ENCODE data around the gene LSM14B. TPM values are rescaled to one million over a fixed set of nuclear protein-coding genes. Genes with fewer than 3 reads are reported as not detected.

Gene LSM14B
- total RNA-seq, 1 donor from 2014 or later: 67.8 TPM

DNA sequence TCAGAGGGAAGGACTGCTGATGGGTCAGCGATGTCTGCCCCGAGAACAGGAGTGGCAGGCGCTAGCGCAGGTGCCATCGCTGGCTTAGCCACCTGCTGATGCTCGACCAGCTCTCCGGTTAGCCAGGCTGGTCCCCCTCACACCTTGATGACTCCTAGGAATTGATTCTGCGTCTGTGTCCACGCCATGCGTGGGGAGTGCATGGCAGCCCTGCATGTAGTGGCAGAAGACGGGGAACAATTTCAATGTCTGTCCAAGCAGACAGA, 28.0 kb downstream of the LSM14B start:
- peak overlapping the region; percentile 28 for H3K27ac Mint-ChIP-seq (ENCODE audit: unreplicated experiment)
- TF ChIP-seq, protein P1, sequence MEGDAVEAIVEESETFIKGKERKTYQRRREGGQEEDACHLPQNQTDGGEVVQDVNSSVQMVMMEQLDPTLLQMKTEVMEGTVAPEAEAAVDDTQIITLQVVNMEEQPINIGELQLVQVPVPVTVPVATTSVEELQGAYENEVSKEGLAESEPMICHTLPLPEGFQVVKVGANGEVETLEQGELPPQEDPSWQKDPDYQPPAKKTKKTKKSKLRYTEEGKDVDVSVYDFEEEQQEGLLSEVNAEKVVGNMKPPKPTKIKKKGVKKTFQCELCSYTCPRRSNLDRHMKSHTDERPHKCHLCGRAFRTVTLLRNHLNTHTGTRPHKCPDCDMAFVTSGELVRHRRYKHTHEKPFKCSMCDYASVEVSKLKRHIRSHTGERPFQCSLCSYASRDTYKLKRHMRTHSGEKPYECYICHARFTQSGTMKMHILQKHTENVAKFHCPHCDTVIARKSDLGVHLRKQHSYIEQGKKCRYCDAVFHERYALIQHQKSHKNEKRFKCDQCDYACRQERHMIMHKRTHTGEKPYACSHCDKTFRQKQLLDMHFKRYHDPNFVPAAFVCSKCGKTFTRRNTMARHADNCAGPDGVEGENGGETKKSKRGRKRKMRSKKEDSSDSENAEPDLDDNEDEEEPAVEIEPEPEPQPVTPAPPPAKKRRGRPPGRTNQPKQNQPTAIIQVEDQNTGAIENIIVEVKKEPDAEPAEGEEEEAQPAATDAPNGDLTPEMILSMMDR (IDR thresholded peaks at IDR 0.05): no peak
- no peaks in the 10 kb centered on the region for H3K27me3 Mint-ChIP-seq (ENCODE audit: unreplicated experiment)
- no peak overlapping the region for H3K4me3 Mint-ChIP-seq (ENCODE audit: unreplicated experiment)
- no peaks in the 10 kb centered on the region for H3K9me3 Mint-ChIP-seq (ENCODE audit: unreplicated experiment)
- DNase-seq (ENCODE audit: extremely low spot score, unreplicated experiment): no peak
- H3K36me3 Mint-ChIP-seq (ENCODE audit: unreplicated experiment): peaks cover 15% of the 10 kb centered on the region
- peaks cover 30% of the 10 kb centered on the region for H3K4me1 Mint-ChIP-seq (ENCODE audit: unreplicated experiment)

- H3K36me3 Mint-ChIP-seq (ENCODE audit: unreplicated experiment): peaks cover 15% of the 10 kb centered on the region
- TF ChIP-seq, protein P1 (IDR thresholded peaks at IDR 0.05): no peak
- DNase-seq (ENCODE audit: extremely low spot score, unreplicated experiment): no peak
- peaks cover 31% of the 10 kb centered on the region for H3K4me1 Mint-ChIP-seq (ENCODE audit: unreplicated experiment)
- H3K9me3 Mint-ChIP-seq (ENCODE audit: unreplicated experiment): no peaks in the 10 kb centered on the region
- no peak overlapping the region for H3K4me3 Mint-ChIP-seq (ENCODE audit: unreplicated experiment)
- no peak overlapping the region for H3K27ac Mint-ChIP-seq (ENCODE audit: unreplicated experiment)
- no peaks in the 10 kb centered on the region for H3K27me3 Mint-ChIP-seq (ENCODE audit: unreplicated experiment)
These were observed 28.9 kb downstream of the LSM14B start for GRCh38 chr20:62151225-62151624.

GRCh38 chr20:62151835-62152364, 29.6 kb downstream of the LSM14B start:
- H3K4me1 Mint-ChIP-seq (ENCODE audit: unreplicated experiment): peaks cover 34% of the 10 kb centered on the region
- no peaks in the 10 kb centered on the region for H3K27me3 Mint-ChIP-seq (ENCODE audit: unreplicated experiment)
- DNase-seq (ENCODE audit: extremely low spot score, unreplicated experiment): no peak

DNA sequence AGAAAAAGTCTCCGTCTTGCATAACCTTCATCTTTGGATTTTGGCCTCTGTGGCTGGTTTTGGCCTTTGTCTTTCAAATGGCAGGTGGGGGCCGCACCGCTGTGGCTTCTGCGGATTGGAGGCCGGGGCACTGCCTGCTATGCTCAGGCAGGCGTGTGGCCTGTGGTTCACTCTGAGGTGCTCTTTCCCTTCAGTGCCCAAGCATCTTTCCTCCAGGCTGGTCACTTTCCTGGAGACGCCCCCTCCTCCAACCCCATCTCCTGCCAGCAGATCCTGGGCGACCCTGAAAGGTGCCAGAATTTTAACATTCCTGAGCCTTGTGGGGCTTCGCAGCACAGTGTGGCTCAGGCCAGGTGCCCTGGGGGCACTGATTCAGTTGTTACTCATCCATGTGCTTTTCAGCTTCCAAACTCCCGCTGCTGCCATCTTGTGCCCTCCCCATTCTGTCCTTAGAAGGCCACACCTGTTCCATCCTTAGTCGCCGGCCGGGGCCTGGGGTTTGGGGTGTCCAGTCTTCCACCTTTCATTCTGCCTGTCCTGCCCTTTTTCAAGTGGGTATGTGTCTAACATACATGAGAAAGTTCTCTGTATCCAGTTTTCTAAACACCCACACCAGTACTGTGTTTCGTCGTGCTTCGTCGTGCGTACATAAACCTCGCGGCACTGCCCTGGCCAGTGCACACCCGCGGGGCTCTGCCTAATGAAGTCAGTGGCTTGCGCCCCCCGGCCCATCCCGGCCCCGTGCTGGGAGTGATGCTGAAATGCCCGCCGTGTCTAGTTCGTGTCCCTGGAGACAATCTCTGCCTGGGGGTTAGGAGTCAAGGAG, 33.4 kb downstream of the LSM14B start:
- no peaks in the 10 kb centered on the region for H3K9me3 Mint-ChIP-seq (ENCODE audit: unreplicated experiment)
- no peak overlapping the region for H3K4me3 Mint-ChIP-seq (ENCODE audit: unreplicated experiment)
- TF ChIP-seq, protein P1 (IDR thresholded peaks at IDR 0.05): no peak
- H3K4me1 Mint-ChIP-seq (ENCODE audit: unreplicated experiment): peaks cover 15% of the 10 kb centered on the region
- H3K27ac Mint-ChIP-seq (ENCODE audit: unreplicated experiment): peak overlapping the region; percentile 36
- H3K36me3 Mint-ChIP-seq (ENCODE audit: unreplicated experiment): peaks cover 18% of the 10 kb centered on the region
- no peak for DNase-seq (ENCODE audit: extremely low spot score, unreplicated experiment)
- H3K27me3 Mint-ChIP-seq (ENCODE audit: unreplicated experiment): no peaks in the 10 kb centered on the region

More at GRCh38 chr20:62151835-62152364, 29.6 kb downstream of the LSM14B start:
- H3K27ac Mint-ChIP-seq (ENCODE audit: unreplicated experiment): no peak overlapping the region
- no peaks in the 10 kb centered on the region for H3K9me3 Mint-ChIP-seq (ENCODE audit: unreplicated experiment)
- no peak overlapping the region for H3K4me3 Mint-ChIP-seq (ENCODE audit: unreplicated experiment)
- peaks cover 15% of the 10 kb centered on the region for H3K36me3 Mint-ChIP-seq (ENCODE audit: unreplicated experiment)
- TF ChIP-seq, protein P1 (IDR thresholded peaks at IDR 0.05): no peak

GRCh38 chr20:62156254-62156556, 33.9 kb downstream of the LSM14B start:
- peak overlapping the region; percentile 31 for H3K27ac Mint-ChIP-seq (ENCODE audit: unreplicated experiment)
- peaks cover 19% of the 10 kb centered on the region for H3K36me3 Mint-ChIP-seq (ENCODE audit: unreplicated experiment)
- H3K4me3 Mint-ChIP-seq (ENCODE audit: unreplicated experiment): no peak overlapping the region
- no peak for DNase-seq (ENCODE audit: extremely low spot score, unreplicated experiment)
- TF ChIP-seq, protein P1 (IDR thresholded peaks at IDR 0.05): no peak
- H3K4me1 Mint-ChIP-seq (ENCODE audit: unreplicated experiment): peaks cover 15% of the 10 kb centered on the region
- no peaks in the 10 kb centered on the region for H3K27me3 Mint-ChIP-seq (ENCODE audit: unreplicated experiment)
- no peaks in the 10 kb centered on the region for H3K9me3 Mint-ChIP-seq (ENCODE audit: unreplicated experiment)
